GM06990 (cell line): Measurements from ENCODE around the gene CITED4.

Experiments used
- DNase-seq: peaks from one replicate; pipeline ENCODE4 v3.0.0-alpha.2; 2011; ENCODE audit not compliant: insufficient read length; ENCODE audit errors: extremely low read depth
- H3K27me3 ChIP-seq: replicated peaks from 2 replicates; pipeline ENCODE4 v1.6.0; 2011; ENCODE audit warnings: low read length; ENCODE audit not compliant: control insufficient read depth, insufficient read depth
- H3K36me3 ChIP-seq: 2 replicates; pipeline ENCODE4 v1.5.1; 2011; ENCODE audit warnings: low read length; ENCODE audit not compliant: control insufficient read depth, insufficient read depth
- H3K4me3 ChIP-seq: replicated peaks from 2 replicates; pipeline ENCODE4 v1.5.1; 2011; ENCODE audit warnings: low read depth, mild to moderate bottlenecking, control low read depth, low read length
- TF ChIP-seq, protein P1 (sequence below): IDR thresholded peaks from 2 replicates; pipeline ENCODE4 v1.5.1; 2011; ENCODE audit warnings: low read length, control low read depth, mild to moderate bottlenecking, inconsistent platforms; ENCODE audit not compliant: insufficient read depth, poor library complexity, severe bottlenecking

CITED4 gene

DNA sequence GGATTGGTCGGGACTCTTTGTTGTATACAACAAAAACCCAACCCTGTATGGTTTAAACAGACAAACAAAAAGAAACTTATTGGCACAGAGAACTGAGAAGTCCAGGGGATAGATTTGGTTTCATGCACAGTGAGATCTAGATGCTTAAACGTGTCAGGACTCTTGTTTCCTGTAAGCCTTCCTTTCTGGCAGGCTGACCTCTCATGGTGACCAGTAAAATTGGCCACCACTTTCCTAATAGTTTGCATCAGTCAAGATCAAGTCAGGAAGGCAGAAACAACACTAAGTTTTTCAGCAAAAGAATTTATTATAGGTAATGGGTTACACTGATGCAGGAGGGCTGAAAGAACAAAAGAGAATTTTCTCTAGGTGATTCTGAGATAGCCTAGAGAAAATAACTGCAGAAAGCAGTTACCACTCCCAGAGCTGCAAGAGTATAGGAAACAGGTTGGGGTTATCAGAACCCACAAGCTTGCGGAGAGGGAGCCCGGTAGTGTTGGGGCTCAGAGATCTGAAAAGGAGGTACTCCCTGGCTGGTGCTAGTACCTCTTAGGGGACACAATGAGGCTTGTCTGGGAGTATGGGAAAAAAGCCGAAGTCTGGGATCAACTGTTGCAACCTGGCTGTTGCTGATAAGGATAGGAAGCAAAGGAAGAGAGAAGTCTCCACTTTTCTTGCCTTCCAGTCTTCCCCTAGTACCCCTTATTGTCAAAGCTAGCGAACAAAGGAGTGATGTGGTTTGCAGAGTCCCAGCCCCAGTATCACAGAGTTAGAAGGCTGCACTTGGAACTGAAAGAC lies 21.4 kb downstream of the CITED4 start:
- DNase-seq = no peak
- H3K36me3 ChIP-seq = no peaks in the 10 kb centered on the region
- TF ChIP-seq, protein P1, sequence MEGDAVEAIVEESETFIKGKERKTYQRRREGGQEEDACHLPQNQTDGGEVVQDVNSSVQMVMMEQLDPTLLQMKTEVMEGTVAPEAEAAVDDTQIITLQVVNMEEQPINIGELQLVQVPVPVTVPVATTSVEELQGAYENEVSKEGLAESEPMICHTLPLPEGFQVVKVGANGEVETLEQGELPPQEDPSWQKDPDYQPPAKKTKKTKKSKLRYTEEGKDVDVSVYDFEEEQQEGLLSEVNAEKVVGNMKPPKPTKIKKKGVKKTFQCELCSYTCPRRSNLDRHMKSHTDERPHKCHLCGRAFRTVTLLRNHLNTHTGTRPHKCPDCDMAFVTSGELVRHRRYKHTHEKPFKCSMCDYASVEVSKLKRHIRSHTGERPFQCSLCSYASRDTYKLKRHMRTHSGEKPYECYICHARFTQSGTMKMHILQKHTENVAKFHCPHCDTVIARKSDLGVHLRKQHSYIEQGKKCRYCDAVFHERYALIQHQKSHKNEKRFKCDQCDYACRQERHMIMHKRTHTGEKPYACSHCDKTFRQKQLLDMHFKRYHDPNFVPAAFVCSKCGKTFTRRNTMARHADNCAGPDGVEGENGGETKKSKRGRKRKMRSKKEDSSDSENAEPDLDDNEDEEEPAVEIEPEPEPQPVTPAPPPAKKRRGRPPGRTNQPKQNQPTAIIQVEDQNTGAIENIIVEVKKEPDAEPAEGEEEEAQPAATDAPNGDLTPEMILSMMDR = peak; percentile 16
- H3K4me3 ChIP-seq = no peak overlapping the region
- H3K27me3 ChIP-seq = no peaks in the 10 kb centered on the region

DNA sequence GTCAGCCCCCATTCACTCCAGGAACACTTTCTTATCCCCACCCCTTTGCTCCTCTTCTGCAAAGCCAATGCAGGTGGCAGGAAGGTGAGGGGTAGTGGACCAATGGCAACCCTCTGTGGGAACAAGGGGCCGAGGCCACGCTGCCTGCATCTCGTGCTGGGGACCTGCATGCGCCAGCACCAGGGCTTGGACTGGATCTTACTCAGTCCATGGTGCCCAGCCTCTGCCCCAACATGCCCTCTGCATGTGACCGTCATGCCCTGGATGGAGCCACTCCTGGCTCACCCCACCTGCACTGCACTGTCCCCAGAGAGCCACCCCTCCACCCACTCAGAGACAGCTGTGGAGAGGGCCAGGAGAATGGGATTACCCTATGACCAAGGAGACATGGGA lies 22.2 kb downstream of the CITED4 start:
- Histone ChIP-seq H3K27me3 (no peaks in the 10 kb centered on the region), H3K36me3 (no peaks in the 10 kb centered on the region), H3K4me3 (no peak overlapping the region)
- no peak for DNase-seq
- TF ChIP-seq, protein P1 = no peak

DNA sequence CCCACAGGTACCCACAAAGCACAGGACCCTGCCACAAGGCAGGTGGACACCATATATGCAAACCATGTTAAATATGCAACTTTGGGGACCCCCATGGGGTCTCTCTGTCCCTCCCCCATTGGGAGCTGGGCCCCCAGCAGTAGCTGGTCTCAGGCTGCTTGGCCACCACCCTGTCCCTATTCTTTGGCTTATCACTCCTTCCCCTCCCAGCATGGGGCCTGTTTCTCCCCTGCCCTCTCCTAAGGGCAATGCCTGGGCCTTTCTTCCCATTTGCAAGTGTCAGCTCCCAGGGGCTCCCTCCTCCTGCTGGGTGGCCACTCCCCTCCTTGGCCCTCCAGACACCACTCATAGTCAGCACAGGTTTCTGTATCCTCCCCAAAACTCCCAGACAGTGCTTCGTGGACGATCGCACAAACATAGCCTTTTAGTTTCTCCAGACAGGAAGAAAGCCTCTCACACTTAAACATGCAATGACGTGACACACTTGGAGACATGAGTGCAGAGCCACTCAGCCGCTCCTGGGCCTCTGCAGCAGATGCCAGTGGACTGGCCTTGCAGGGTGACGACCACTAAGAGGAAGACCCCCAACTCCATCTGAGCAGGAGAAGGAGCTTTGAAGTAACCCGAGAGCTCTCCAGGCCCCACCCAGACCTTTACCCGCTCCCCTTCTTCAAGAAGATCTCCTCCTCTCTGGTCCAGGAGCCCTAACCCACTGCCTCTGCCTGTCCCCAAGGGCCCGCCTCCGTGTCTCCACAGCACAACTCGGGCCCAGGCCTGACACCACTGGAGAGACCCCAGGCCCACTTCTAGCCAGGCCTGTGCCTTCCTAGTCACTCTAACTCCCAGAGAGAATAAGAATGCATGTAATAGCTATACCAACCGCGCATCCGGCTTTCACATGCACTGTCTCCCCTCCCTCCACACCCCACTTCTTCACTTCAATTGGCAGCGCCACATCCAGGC lies 22.9 kb downstream of the CITED4 start:
- Histone ChIP-seq H3K27me3 (no peaks in the 10 kb centered on the region), H3K4me3 (no peak overlapping the region), H3K36me3 (no peaks in the 10 kb centered on the region)
- TF ChIP-seq, protein P1 = no peak
- no peak for DNase-seq

DNA sequence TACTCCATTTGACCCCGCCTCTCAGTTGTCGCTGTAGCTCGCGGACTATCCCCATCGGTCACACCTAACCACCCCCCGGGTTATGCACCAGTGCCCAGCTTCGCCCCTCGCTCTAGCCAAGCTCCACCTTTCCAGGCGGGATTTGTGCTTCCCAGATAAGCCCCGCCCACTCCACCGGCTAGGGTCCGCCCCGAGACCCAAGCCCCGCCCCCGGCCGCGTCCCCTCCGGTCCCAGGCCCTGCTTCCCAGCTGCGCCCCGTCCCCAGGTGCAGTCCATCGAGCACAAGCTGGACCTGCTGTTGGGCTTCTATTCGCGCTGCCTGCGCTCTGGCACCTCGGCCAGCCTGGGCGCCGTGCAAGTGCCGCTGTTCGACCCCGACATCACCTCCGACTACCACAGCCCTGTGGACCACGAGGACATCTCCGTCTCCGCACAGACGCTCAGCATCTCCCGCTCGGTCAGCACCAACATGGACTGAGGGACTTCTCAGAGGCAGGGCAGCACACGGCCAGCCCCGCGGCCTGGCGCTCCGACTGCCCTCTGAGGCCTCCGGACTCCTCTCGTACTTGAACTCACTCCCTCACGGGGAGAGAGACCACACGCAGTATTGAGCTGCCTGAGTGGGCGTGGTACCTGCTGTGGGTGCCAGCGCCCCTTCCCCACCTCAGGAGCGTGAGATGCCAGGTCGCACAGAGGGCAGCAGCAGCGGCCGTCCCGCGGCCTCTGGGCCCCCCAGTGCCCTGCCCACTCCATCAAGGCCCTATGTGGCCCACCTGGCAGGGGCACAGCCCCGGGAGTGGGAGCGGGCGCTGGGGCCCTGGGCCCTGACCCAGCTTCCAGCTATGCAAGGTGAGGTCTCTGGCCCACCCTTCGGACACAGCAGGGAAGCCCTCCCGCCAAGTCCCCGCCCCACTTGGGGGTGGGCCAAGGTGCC lies 23.9 kb downstream of the CITED4 start:
- Histone ChIP-seq H3K27me3 (no peaks in the 10 kb centered on the region), H3K36me3 (no peaks in the 10 kb centered on the region), H3K4me3 (no peak overlapping the region)
- DNase-seq = no peak
- TF ChIP-seq, protein P1 = no peak

DNA sequence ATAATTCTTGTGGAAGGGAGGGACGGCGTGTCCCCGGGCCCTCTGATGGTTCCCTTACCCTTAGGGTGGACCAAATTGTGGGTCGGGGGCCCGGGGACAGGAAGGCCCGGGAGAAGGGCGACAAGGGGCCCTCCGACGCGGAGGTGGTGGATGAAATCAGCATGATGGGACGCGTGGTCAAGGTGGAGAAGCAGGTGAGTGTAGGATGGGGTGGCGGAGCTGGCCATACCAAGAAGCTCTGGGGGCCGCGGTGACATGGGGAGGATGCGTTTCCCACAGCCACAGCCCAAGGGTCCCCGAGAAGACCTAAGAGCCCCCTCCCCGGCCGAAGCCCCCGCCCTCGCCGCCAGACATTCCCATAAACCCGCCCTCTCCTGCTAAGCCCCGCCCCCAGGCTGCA lies 24.6 kb downstream of the CITED4 start:
- H3K36me3 ChIP-seq = no peaks in the 10 kb centered on the region

More for the DNA sequence above, 24.6 kb downstream of the CITED4 start:
- Histone ChIP-seq H3K27me3 (no peaks in the 10 kb centered on the region), H3K4me3 (no peak overlapping the region)
- no peak for DNase-seq
- TF ChIP-seq, protein P1 = no peak
